ENCODE results near the gene KRTAP19-3. TPM values are rescaled to one million over a fixed set of nuclear protein-coding genes. Genes with fewer than 3 reads are reported as not detected.

Gene KRTAP19-3
- total RNA-seq, 1 experiment from 2014 or later = not detected

Other genes starting within 250 kb of the KRTAP19-3 start
- gene KRTAP24-1, start 209.1 kb downstream of the KRTAP19-3 start, total RNA-seq (2014; rRNA removed; shearing (Covaris generic)) = not detected in 2 replicates
- not detected in 2 replicates for gene KRTAP25-1, start 202.5 kb downstream of the KRTAP19-3 start, total RNA-seq (2014; rRNA removed; shearing (Covaris generic))
- not detected in 2 replicates for gene KRTAP26-1, start 171.7 kb downstream of the KRTAP19-3 start, total RNA-seq (2014; rRNA removed; shearing (Covaris generic))
- gene KRTAP27-1, start 154.3 kb downstream of the KRTAP19-3 start, total RNA-seq (2014; rRNA removed; shearing (Covaris generic)) = not detected in 2 replicates
- not detected in 2 replicates for gene KRTAP23-1, start 143.4 kb downstream of the KRTAP19-3 start, total RNA-seq (2014; rRNA removed; shearing (Covaris generic))
- gene KRTAP13-2, start 119.7 kb downstream of the KRTAP19-3 start, total RNA-seq (2014; rRNA removed; shearing (Covaris generic)) = not detected in 2 replicates
- gene KRTAP13-1, start 96.0 kb downstream of the KRTAP19-3 start, total RNA-seq (2014; rRNA removed; shearing (Covaris generic)) = not detected in 2 replicates
- gene KRTAP13-3, start 66.1 kb downstream of the KRTAP19-3 start, total RNA-seq (2014; rRNA removed; shearing (Covaris generic)) = not detected in 2 replicates
- gene KRTAP13-4, start 61.8 kb downstream of the KRTAP19-3 start, total RNA-seq (2014; rRNA removed; shearing (Covaris generic)) = not detected in 2 replicates
- gene KRTAP15-1, start 51.7 kb downstream of the KRTAP19-3 start, total RNA-seq (2014; rRNA removed; shearing (Covaris generic)) = not detected in 2 replicates
- not detected in 2 replicates for gene KRTAP19-1, start 11.6 kb downstream of the KRTAP19-3 start, total RNA-seq (2014; rRNA removed; shearing (Covaris generic))
- gene KRTAP19-2, start 4.6 kb downstream of the KRTAP19-3 start, total RNA-seq (2014; rRNA removed; shearing (Covaris generic)) = not detected in 2 replicates
- not detected in 2 replicates for gene KRTAP19-4, start 5.2 kb upstream of the KRTAP19-3 start, total RNA-seq (2014; rRNA removed; shearing (Covaris generic))
- not detected in 2 replicates for gene KRTAP19-5, start 10.1 kb upstream of the KRTAP19-3 start, total RNA-seq (2014; rRNA removed; shearing (Covaris generic))
- gene KRTAP19-6, start 49.9 kb upstream of the KRTAP19-3 start, total RNA-seq (2014; rRNA removed; shearing (Covaris generic)) = not detected in 2 replicates
- gene KRTAP19-7, start 69.3 kb upstream of the KRTAP19-3 start, total RNA-seq (2014; rRNA removed; shearing (Covaris generic)) = not detected in 2 replicates
- not detected in 2 replicates for gene KRTAP22-2, start 98.4 kb upstream of the KRTAP19-3 start, total RNA-seq (2014; rRNA removed; shearing (Covaris generic))
- not detected in 2 replicates for gene KRTAP6-3, start 100.4 kb upstream of the KRTAP19-3 start, total RNA-seq (2014; rRNA removed; shearing (Covaris generic))
- not detected in 2 replicates for gene KRTAP6-2, start 106.9 kb upstream of the KRTAP19-3 start, total RNA-seq (2014; rRNA removed; shearing (Covaris generic))
- gene KRTAP22-1, start 109.1 kb upstream of the KRTAP19-3 start, total RNA-seq (2014; rRNA removed; shearing (Covaris generic)) = not detected in 2 replicates
- not detected in 2 replicates for gene KRTAP6-1, start 121.9 kb upstream of the KRTAP19-3 start, total RNA-seq (2014; rRNA removed; shearing (Covaris generic))
- not detected in 2 replicates for gene KRTAP20-1, start 124.4 kb upstream of the KRTAP19-3 start, total RNA-seq (2014; rRNA removed; shearing (Covaris generic))
- not detected in 2 replicates for gene KRTAP20-4, start 128.6 kb upstream of the KRTAP19-3 start, total RNA-seq (2014; rRNA removed; shearing (Covaris generic))
- gene KRTAP20-2, start 143.2 kb upstream of the KRTAP19-3 start, total RNA-seq (2014; rRNA removed; shearing (Covaris generic)) = not detected in 2 replicates
- gene KRTAP20-3, start 150.9 kb upstream of the KRTAP19-3 start, total RNA-seq (2014; rRNA removed; shearing (Covaris generic)) = not detected in 2 replicates
- gene KRTAP21-3, start 226.8 kb upstream of the KRTAP19-3 start, total RNA-seq (2014; rRNA removed; shearing (Covaris generic)) = not detected in 2 replicates